Ascending aorta (tissue), 2 donors: ENCODE results near the gene RASA3. TPM values are rescaled to one million over a fixed set of nuclear protein-coding genes. Genes with fewer than 3 reads are reported as not detected.
A peak's percentile ranks its signal among the peaks of the same experiment; 100 is the strongest.

Source experiments
- DNase-seq, 2 donors: peaks; one replicate each; pipeline ENCODE4 v3.0.0-alpha.2; 2019; ENCODE audit warnings: low spot score in 2 of 2
- H3K27ac ChIP-seq, 2 donors: fragments of 200-600 bp; sonication (generic); one replicate each; pipeline ENCODE4 v1.5.1; 2016 to 2017; ENCODE audit warnings: mild to moderate bottlenecking in 1 of 2
- H3K27me3 ChIP-seq: fragments of 200-600 bp; sonication (generic); one replicate; pipeline ENCODE4 v1.5.1; 2017
- H3K36me3 ChIP-seq, 2 donors: fragments of 200-600 bp; sonication (generic); one replicate each; pipeline ENCODE4 v1.5.1; 2016
- H3K4me1 ChIP-seq, 2 donors: fragments of 200-600 bp; sonication (generic); one replicate each; pipeline ENCODE4 v1.5.1; 2016 to 2017; ENCODE audit warnings: mild to moderate bottlenecking in 1 of 2
- H3K4me3 ChIP-seq, 2 donors: fragments of 200-600 bp; sonication (generic); one replicate each; pipeline ENCODE4 v1.5.1; 2016 to 2017; ENCODE audit warnings: mild to moderate bottlenecking in 1 of 2
- H3K9me3 ChIP-seq, 2 donors: fragments of 200-600 bp; sonication (generic); one replicate each; pipeline ENCODE4 v1.5.1; 2016
- intact Hi-C: fragments of 100-400 bp; cut with DNase I; formaldehyde crosslinking; loops from one replicate; pipeline ENCODE4 v1.15.1; 2023
- total RNA-seq: library from RNA; depleted of rRNA; stranded (reverse); fragments of >200 nt; gene quantifications from one replicate; pipeline ENCODE4 v1.1.0, GENCODE V29; 2016
- TF ChIP-seq, protein P1 (sequence below), 3 experiments: fragments of 200-600 bp in 2 of 3; fragments of 450-650 bp in 1 of 3; sonication (generic) in 2 of 3; IDR thresholded peaks; one replicate each; pipeline ENCODE4 v1.5.1; 2016 to 2019; ENCODE audit warnings: antibody characterized with exemption in 3 of 3, mild to moderate bottlenecking in 1 of 3, moderate library complexity in 1 of 3

RASA3 gene
- total RNA-seq, 1 donor from 2014 or later = 30.7 TPM

DNA sequence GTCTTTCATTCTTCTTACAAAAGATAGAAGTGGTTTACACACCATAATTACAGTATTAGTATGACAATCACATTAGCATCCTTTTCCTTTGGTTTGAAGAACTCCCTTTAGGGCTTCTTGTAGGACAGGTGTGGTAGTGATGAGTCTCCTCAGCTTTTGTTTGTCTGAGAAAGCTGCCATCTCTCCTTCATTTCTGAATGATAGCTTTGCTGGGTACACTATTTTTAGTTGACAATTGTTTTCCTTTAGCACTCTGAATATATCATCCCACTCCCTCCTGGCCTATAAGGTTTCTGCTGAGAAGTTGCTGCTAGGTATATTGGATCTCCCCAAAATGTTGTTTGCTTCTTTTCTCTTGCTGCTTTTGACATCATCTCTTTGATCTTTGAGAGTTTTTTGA is 39.3 kb downstream of the RASA3 start:
- intact Hi-C loops = no loop called here
- TF ChIP-seq, protein P1, sequence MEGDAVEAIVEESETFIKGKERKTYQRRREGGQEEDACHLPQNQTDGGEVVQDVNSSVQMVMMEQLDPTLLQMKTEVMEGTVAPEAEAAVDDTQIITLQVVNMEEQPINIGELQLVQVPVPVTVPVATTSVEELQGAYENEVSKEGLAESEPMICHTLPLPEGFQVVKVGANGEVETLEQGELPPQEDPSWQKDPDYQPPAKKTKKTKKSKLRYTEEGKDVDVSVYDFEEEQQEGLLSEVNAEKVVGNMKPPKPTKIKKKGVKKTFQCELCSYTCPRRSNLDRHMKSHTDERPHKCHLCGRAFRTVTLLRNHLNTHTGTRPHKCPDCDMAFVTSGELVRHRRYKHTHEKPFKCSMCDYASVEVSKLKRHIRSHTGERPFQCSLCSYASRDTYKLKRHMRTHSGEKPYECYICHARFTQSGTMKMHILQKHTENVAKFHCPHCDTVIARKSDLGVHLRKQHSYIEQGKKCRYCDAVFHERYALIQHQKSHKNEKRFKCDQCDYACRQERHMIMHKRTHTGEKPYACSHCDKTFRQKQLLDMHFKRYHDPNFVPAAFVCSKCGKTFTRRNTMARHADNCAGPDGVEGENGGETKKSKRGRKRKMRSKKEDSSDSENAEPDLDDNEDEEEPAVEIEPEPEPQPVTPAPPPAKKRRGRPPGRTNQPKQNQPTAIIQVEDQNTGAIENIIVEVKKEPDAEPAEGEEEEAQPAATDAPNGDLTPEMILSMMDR (IDR thresholded peaks at IDR 0.05) = no peak
- Histone ChIP-seq H3K27me3 (no peaks in the 10 kb centered on the region), H3K9me3 (peaks cover 0 to 7% of the 10 kb centered on the region in 2 donors), H3K36me3 (no peaks in the 10 kb centered on the region), H3K4me3 (no peak overlapping the region), H3K27ac (no peak overlapping the region), H3K4me1 (no peaks in the 10 kb centered on the region)
- no peak for DNase-seq

DNA sequence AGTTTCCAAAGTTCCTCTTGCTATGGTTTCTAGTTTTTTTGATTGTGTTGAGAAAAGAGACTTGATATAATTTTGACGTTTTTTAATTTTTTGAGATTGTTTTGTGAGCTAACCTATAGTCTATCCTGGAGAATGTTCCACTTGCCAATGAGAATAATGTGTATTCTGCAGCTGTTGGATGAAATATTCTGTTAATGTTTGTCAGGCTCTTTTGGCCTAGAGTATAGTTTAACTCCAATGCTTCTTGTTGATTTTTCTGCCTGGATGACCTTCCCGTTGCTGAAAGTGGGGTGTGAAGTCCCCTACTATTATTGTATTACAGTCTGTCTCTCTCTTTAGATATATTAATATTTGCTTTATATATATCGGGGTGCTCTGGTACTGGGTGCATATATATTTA is 40.0 kb downstream of the RASA3 start:
- Histone ChIP-seq H3K4me1 (no peaks in the 10 kb centered on the region), H3K9me3 (peaks cover 0 to 7% of the 10 kb centered on the region in 2 donors), H3K27ac (no peak overlapping the region), H3K27me3 (no peaks in the 10 kb centered on the region), H3K4me3 (no peak overlapping the region), H3K36me3 (no peaks in the 10 kb centered on the region)
- TF ChIP-seq, protein P1 (IDR thresholded peaks at IDR 0.05) = no peak
- no peak for DNase-seq
- intact Hi-C loops = no loop called here

DNA sequence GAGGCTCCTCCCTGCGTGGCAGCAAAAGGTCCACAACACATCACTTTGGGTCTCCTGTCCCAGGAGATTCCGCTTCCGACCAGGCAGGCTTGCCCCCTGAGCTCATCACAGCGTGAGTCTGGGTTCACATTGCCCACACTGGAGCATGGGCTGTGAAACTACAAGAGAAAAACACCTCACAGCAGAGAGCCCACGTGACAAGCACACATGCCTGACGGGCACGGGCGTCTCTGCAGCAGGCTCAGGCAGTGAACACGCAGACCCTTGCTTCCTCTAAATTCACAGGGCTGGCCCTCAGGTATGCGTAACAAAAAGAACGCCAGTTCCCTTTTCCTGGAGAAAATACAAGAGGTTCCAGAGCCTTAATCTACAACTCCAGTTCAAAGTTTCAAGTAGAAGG is 41.9 kb downstream of the RASA3 start:
- no peak overlapping the region for H3K4me3 ChIP-seq
- no peaks in the 10 kb centered on the region for H3K27me3 ChIP-seq
- no peaks in the 10 kb centered on the region for H3K4me1 ChIP-seq
- DNase-seq = peak in 1 of 2 donors; percentile 53
- H3K36me3 ChIP-seq = peaks cover 0 to 3% of the 10 kb centered on the region in 2 donors
- intact Hi-C loops = no loop called here
- H3K27ac ChIP-seq = no peak overlapping the region
- TF ChIP-seq, protein P1 (IDR thresholded peaks at IDR 0.05) = no peak
- peaks cover 0 to 7% of the 10 kb centered on the region in 2 donors for H3K9me3 ChIP-seq

DNA sequence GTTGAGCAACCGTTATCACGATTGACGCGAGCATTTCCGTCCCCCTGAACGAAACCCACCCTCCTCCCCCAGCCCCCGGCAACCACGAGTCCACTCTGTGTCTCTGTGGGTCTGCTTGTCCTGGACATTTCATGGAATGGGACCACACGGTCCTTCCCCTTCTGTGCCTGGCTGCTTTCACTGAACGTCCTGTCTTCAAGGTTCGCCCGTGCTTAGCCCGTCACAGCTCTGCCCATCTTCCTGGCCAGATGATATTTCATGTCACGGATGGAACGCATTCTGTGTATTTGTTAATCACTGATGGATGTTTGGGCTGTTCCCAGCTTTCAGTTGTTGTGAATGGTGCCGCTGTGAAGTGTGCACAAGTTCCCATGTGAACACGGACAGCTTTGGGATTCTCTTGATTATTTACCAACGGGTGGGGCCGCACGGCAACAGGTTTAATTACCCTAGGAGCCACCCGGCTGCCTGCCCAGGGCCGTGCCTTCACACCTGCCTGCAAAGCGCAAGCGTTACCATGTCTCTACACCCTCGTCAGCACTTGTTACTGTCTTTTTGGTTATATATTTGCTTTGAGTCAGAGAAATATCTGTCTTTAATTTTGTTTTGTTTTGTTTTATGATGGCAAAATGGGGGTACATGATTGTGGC is 42.5 kb downstream of the RASA3 start:
- Histone ChIP-seq H3K9me3 (peaks cover 0 to 7% of the 10 kb centered on the region in 2 donors), H3K4me3 (no peak overlapping the region), H3K27ac (no peak overlapping the region), H3K4me1 (no peaks in the 10 kb centered on the region), H3K36me3 (peaks cover 0 to 3% of the 10 kb centered on the region in 2 donors), H3K27me3 (no peaks in the 10 kb centered on the region)
- intact Hi-C loops = no loop called here
- DNase-seq = no peak
- TF ChIP-seq, protein P1 (IDR thresholded peaks at IDR 0.05) = no peak

DNA sequence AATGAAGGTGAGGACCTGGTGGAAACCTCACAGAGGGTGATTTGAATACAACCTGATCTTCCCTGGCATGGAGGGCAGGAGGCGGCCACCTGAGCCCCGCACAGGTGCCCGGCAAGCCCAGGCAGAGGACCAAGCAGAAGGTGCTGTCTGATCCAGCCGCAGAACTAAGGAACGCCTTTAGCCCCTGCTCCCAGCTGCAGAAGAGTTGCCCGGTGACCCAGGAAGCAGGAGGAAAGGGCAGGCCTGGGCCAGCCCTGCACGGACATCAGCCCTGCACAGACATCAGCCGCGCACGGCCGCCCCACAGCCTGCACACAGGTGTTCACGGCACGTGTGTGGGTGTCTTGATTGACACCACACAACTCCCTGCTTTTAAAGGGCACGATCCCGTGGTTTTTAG is 43.1 kb downstream of the RASA3 start:
- intact Hi-C loops = no loop called here
- DNase-seq = no peak
- H3K4me3 ChIP-seq = no peak overlapping the region
- TF ChIP-seq, protein P1 (IDR thresholded peaks at IDR 0.05) = no peak
- H3K27ac ChIP-seq = no peak overlapping the region
- peaks cover 0 to 3% of the 10 kb centered on the region in 2 donors for H3K36me3 ChIP-seq
- H3K27me3 ChIP-seq = no peaks in the 10 kb centered on the region
- H3K9me3 ChIP-seq = peaks cover 0 to 7% of the 10 kb centered on the region in 2 donors
- H3K4me1 ChIP-seq = no peaks in the 10 kb centered on the region
